ENCODE results near the gene MAD1L1. TPM values are rescaled to one million over a fixed set of nuclear protein-coding genes. Genes with fewer than 3 reads are reported as not detected.

The MAD1L1 gene
- total RNA-seq, 1 experiment from 2014 or later: 38.5 TPM

DNA sequence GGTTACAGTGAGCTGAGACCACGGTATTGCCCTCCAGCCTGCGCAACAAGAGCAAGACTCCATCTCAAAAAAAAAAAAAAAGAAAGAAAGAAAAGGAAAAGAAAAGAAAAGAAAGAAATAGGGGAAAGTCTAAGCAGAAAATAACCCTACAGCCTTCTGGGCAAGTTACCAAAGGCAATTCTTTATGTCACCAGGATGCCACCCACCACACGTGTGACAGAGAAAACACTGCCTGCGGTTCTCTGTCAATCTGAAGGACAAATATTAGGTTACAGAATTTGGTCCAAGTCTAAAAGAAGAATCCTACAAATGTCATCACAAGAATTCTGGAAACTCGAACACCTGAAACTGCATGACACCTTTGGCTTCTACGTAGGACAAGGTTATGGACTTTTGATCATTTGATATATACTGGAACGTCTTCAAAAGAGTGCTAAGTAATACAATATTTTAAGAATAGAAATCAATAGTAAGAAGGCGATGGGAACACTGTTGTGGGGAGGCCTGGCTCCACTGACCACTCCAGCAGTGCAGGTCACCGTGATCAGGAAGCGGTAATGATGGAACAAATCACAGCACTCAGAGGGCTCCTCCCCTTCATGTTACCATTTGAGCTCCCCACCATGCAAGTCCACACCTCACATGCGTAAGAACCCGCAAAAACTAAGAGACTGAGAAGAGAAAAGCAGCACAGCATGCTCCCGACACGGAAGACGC is 75.8 kb downstream of the MAD1L1 start:
- H3K4me2 ChIP-seq (ENCODE audit: low read length): no peak overlapping the region
- no peaks in the 10 kb centered on the region for H3K9me3 ChIP-seq (ENCODE audit: control insufficient read depth in 1 of 2, insufficient read depth in 1 of 2, low read depth in 1 of 2, low read length in 2 of 2)
- ChIA-PET RAD21 (ENCODE audit: low non-redundant PET in 1 of 2, low total read pairs in 2 of 2, uncharacterized antibody in 2 of 2, unreplicated experiment in 2 of 2) (no interaction called here), POLR2A (no interaction called here), CTCF (no interaction called here)
- no peak overlapping the region for H3K9ac ChIP-seq (ENCODE audit: low read length)
- H2AFZ ChIP-seq (ENCODE audit: low read depth, low read length, poor library complexity, severe bottlenecking): no peak overlapping the region
- ATAC-seq: no peak
- H3K27me3 ChIP-seq (ENCODE audit: insufficient read depth, low read length): no peaks in the 10 kb centered on the region
- no peaks in the 10 kb centered on the region for H3K9me2 ChIP-seq (ENCODE audit: insufficient read depth)
- H3K27ac ChIP-seq (ENCODE audit: low read depth, low read length): no peak overlapping the region
- H4K20me1 ChIP-seq (ENCODE audit: insufficient read depth): no peaks in the 10 kb centered on the region
- no TSS peak for BruUV-seq (replicated peaks)
- intact Hi-C loops (cut with micrococcal nuclease): no loop called here
- H3K36me3 ChIP-seq (ENCODE audit: control insufficient read depth in 1 of 2, insufficient read depth in 2 of 2, low read length in 2 of 2): no peaks in the 10 kb centered on the region
- peaks cover 0 to 12% of the 10 kb centered on the region in 2 experiments; a peak in 3 of 4 replicates for H3K4me1 ChIP-seq (ENCODE audit: control insufficient read depth in 1 of 2, insufficient read depth in 2 of 2, low read length in 2 of 2)
- DNase-seq (ENCODE audit: low read depth, low spot score): no peak
- no peaks in the 10 kb centered on the region for H3K79me2 ChIP-seq (ENCODE audit: insufficient read depth, low read length)
- TF ChIP-seq CEBPB (IDR thresholded peaks at IDR 0.05; ENCODE audit: low read depth): no peak
- TF ChIP-seq ZFX (IDR thresholded peaks at IDR 0.05): no peak
- TF ChIP-seq POLR2AphosphoS5 (IDR thresholded peaks at IDR 0.05; ENCODE audit: low read depth, low read length): no peak
- TF ChIP-seq, protein P1, sequence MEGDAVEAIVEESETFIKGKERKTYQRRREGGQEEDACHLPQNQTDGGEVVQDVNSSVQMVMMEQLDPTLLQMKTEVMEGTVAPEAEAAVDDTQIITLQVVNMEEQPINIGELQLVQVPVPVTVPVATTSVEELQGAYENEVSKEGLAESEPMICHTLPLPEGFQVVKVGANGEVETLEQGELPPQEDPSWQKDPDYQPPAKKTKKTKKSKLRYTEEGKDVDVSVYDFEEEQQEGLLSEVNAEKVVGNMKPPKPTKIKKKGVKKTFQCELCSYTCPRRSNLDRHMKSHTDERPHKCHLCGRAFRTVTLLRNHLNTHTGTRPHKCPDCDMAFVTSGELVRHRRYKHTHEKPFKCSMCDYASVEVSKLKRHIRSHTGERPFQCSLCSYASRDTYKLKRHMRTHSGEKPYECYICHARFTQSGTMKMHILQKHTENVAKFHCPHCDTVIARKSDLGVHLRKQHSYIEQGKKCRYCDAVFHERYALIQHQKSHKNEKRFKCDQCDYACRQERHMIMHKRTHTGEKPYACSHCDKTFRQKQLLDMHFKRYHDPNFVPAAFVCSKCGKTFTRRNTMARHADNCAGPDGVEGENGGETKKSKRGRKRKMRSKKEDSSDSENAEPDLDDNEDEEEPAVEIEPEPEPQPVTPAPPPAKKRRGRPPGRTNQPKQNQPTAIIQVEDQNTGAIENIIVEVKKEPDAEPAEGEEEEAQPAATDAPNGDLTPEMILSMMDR (IDR thresholded peaks at IDR 0.05 in 2 of 3, conservative IDR thresholded peaks at IDR 0.05 in 1 of 3; ENCODE audit: borderline replicate concordance in 1 of 3, insufficient read depth in 1 of 3, low read depth in 2 of 3, low read length in 2 of 3): no peak
- TF ChIP-seq SIN3A (IDR thresholded peaks at IDR 0.05; ENCODE audit: low read depth): no peak
- no peak for TF ChIP-seq JUND (IDR thresholded peaks at IDR 0.05)
- no peak for TF ChIP-seq ELF1 (IDR thresholded peaks at IDR 0.05; ENCODE audit: borderline replicate concordance, low read depth)
- TF ChIP-seq YY1 (IDR thresholded peaks at IDR 0.05; ENCODE audit: extremely low read depth, insufficient replicate concordance, low read depth, low read length): no peak
- TF ChIP-seq, protein P2, sequence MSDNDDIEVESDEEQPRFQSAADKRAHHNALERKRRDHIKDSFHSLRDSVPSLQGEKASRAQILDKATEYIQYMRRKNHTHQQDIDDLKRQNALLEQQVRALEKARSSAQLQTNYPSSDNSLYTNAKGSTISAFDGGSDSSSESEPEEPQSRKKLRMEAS (IDR thresholded peaks at IDR 0.05): no peak
- no peak for TF ChIP-seq EZH2phosphoT487 (IDR thresholded peaks at IDR 0.05; ENCODE audit: borderline replicate concordance)
- TF ChIP-seq EGR1 (IDR thresholded peaks at IDR 0.05; ENCODE audit: low read depth): no peak
- no peak overlapping the region for H3K4me3 ChIP-seq (replicated peaks in 1 of 2; ENCODE audit: low read depth in 1 of 2, low read length in 2 of 2)
